Stimulated activated CD8-positive, alpha-beta memory T cell treated with anti-CD3 and anti-CD28 coated beads, Interleukin-12 subunit alpha, Interleukin-12 subunit beta, amount 100 ng/mL, for 1 hour (primary cell): ENCODE results near the gene PGPEP1.

Experiments
- DNase-seq: peaks from one replicate; pipeline ENCODE4 v3.0.0-alpha.2; 2020; ENCODE audit warnings: low read depth

The PGPEP1 gene

DNA sequence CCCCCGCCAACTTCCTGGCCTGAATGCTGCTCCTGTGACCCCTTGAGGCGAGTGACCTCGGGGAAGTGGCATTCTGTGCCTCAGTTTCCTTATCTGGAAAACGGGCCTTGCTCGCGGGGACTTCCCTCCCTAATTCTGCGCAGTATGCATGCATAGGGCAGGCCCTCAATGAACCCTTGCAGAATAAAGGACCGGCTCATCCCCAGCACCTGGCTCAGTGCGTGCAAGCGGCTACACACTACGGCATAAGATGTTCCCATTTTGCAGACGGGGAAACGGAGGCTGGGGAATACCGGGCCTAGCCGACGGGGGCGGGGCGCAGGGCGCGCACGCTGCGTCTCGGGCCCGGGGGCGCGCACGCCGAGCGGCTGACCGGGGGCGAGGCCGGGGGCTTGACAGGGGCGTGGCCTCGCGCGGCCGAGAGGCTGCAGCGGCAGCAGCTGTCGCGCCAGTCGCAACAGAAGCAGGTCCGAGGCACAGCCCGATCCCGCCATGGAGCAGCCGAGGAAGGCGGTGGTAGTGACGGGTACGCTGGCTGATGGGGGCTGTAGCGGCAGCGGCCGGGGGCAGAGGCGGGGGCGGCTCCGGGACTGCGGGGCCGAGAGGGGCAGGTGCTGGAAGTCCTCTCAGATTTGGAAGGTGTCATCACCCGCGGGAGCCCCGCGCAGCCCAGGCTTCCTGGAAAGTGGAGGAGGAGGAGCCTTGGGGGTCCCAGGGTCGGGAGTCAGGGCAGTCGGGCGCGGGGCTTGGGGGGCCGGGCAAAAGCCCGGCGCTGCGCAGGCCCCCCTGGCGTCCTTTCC lies at the start of gene PGPEP1:
Gene PGPEP1 (plus strand): TSS at position 409 of the 800 bp plus-strand sequence. CDS start 84 bp downstream, at position 493.
- DNase-seq: peak; percentile 43

- DNase-seq: no peak
These were observed 49.3 kb upstream of the PGPEP1 start for GRCh38 chr19:18291019-18291524.

DNA sequence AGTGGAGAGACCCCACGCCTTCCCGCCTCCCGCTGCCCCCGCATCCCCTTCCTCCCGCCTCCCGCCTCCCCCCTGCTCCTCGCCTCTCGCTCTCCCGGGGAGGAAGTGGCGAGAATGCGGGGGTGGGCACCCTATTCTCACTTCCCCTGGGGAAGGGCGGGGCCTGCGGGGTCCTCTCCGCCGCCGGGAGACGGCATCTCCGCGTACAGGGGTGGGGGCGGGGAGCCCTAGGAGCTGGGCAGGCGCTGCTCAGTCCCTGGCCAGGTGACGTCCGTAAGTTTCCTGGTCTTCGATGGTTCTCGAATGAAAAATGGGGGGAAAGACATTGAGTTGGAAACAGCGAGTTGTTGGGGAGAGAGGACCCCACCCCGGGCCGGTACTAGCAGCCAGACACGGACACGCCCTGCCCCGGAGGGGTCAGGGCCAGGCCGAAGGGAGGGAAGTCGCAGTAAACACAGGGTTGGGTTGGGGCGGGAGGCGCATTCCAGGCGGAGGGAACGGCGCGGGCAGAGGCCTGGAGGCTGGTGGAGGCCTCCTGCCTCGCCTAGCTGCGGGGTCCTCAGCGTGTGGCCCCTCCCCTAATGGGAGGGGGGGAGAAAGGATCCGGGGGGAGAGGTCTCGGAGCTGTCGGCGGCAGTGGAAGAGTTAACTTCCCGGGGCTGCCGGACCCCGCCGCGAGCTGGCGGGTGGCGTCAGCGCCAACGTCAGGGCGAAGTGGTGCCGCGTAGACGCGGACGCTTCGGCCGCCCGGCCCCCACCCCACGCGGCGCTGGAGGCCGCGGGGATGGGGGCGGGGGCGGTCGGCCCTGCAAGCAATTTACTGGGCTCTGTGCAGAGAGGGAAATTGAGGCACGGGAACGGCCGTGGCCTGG lies 48.6 kb upstream of the PGPEP1 start:
- peak; percentile 70 for DNase-seq

DNA sequence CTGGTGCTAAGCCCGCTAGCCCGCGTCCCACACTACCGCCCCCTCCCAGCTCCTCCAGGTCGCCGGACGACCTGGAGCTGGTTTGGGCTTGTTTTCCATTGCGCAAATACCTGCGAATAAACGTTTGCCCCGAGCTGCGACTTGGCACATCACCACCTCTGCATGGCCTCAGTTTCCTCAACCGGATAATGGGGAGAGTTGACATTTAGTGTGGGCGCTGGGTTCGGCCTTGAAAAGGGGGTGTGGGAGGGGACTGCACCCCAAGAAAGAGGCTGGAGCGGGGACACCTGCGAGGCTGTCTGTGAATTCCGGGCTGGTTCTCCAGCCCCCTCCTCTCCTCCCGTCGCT lies 48.0 kb upstream of the PGPEP1 start:
- no peak for DNase-seq

- DNase-seq: no peak
These were observed 47.4 kb upstream of the PGPEP1 start for GRCh38 chr19:18292810-18293641.

DNA sequence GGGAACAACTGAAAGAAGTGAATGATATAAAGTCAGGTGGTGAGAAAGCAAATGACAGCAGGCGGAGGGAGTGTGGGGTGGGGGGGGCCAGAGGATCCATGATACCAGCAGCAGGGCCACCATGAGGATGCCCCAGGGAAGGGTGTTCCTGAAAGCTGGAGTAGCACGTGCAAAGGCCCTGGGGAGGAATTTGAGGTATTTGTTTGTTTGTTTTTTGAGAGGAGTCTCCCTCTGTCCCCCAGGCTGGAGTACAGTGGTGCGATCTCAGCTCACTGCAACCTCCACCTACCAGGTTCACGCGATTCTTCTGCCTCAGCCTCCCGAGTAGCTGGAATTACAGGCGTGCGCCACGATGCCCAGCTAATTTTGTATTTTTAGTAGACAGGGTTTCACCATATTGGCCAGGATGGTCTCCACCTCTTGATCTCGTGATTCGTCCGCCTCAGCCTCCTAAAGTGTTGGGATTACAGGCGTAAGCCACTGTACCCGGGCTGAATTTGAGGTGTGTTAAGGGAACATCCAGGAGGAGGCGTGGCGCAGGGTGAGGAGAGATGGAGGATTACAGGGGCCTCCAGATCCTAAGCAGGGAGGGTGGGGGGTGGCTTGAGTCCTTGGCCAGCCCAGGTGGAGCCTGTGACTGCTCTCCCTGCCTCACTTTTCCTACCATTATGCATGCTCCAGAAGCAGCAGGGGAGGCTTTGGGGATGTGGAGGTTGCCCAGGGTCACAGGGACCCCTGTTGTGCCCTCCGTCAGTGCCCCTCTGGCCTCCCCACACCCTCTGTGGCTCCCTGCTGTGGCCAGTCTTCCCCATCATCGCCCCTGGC lies 46.5 kb upstream of the PGPEP1 start:
- no peak for DNase-seq

DNA sequence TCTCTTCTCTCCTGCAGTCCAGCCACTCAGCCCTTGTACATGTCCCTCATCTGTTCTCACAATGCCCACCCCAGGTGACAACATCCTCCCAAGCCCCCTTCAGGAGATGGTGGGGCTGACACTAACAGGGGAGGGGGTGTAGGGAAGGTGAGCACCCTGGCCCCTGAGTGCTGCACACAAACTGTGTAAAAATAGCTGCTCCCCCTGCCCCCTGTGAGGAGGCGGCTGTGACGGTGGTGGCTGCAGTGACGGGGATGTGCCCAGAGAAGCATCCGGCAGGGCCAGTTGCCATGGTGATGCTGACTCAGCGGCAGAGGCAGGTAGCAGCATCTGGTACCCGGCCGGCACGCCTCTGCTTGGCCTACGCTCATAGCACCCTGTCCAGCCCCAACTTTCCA lies 45.9 kb upstream of the PGPEP1 start:
- peak; percentile 91 for DNase-seq

GRCh38 chr19:18295034-18295451 lies 45.4 kb upstream of the PGPEP1 start:
- no peak for DNase-seq

GRCh38 chr19:18297308-18297707 lies 43.1 kb upstream of the PGPEP1 start:
- no peak for DNase-seq

DNA sequence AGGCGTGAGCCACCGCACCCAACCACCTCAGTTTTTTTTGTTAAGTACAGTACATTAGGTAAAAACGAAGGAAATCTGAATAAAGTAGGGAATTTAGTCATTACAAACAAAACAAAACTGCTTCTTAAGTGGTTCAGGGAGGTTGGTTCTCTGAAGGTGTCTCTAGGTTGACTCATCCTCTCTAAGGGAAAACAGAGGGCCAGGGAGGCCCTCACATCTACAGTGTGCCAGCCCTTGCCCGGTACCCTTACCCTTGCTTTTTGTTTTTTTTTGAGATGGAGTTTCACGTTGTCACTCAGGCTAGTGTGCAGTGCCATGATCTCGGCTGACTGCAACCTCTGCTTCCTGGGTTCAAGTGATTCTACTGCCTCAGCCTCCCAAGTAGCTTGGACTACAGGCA lies 41.8 kb upstream of the PGPEP1 start:
- DNase-seq: no peak

DNA sequence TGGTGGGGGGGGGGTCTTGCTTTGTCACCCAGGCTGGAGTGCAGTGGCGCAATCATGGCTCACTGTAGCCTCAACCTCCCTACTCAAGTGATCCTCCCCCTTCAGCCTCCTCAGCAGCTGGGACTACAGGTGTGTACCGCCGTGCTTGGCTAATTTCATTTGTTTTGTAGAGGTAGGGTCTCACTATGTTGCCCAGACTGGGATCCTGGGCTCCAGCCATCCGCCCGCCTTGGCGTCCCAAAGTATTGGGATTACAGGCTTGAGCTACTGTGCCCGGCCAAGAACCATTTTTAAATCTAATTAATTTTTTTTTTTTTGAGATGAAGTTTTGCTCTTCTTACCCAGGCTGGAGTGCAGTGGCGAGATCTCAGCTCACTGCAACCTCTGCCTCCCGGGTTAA lies 40.7 kb upstream of the PGPEP1 start:
- no peak for DNase-seq

DNA sequence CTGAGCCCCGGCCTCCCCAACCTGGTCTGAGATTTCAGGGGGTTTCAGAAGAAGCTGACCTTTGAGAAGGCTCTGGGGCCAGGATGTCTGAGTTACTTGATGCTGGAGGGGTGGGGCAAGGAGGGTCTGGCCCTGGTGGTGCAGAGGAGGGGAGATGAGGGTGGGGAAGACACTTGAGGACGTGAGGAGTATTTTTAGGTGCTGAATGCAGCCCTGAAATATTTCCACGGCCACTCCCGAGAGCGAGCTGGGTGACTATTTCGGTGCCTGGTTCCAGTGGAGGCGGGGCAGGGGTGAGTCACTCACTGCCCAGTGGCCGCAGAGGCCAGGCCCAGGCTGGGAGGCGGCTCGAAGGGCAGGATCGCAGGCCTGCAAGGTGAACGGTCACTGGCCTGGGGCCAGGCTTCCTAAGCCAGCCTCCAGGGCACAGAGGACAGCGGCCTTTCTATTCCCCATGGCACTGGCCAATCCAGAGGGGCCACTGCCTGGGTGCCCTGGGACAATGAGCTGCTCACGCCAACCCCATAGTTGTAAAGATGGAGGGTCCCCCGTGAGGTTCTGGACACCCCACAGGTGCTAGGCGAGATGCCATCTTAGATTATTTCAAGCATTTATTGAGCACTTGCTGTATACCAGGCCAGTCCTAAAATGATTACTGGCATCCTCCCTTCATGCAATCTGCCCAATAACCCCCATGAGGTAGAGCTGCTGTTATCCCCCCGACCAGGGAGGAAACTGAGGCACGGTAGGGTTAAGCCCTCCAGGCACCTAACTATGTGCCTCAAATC lies 39.3 kb upstream of the PGPEP1 start:
- DNase-seq: no peak

GRCh38 chr19:18301718-18302111 lies 38.7 kb upstream of the PGPEP1 start:
- no peak for DNase-seq

GRCh38 chr19:18304208-18304457 lies 36.3 kb upstream of the PGPEP1 start:
- no peak for DNase-seq

- DNase-seq: peak; percentile 75
These were observed 35.7 kb upstream of the PGPEP1 start for GRCh38 chr19:18304458-18305310.

DNA sequence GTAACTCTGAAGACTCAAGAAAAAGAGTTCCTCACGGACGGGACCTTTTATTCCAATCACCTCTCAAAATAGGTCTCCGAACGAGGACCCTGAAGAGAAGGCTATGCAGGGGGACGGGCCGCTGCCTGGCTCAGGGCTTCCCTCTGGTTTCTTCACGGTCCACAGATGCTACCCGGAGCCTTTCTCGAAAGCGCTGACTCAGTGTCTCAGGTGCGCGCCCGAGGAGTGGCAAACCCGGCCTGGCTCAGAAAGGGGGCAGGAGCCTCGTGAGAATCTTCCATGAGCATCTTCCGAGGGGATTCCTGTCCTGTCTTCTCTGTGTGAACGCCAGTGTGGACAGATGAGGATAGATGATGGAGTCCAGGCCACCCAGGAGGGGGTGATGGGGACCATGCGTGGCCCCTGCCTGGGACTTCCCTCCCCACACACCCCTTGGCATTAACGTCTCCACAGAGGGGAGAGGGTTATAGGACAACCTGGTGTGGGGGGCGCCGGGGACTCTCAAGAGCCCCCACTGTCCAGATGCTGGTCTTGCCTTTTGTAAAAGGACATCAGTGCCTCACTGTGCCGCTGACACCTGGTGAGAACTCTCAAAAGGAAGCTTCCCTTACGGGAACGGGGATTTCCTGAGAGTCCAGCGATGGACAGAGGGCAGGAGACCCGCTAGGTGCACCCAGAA lies 34.0 kb upstream of the PGPEP1 start:
- DNase-seq: no peak

DNA sequence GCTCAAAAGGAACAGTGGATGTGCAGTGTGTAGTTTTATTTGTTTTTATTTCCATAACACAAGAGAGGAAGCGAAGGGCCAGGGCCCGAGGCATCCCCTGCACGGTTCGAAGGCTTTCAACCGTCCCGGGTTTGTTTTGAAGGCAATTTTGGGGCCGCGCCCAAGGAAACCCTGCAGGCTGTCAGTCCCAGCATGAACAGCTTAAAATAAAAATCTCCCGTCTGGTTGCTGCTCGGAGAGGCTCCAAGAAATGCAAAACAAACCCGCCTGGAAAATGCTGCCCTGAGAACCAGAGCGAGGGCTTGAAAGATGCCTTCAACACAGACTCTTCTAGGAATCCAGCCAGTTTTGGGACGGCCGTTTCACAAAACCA lies 33.5 kb upstream of the PGPEP1 start:
- no peak for DNase-seq

DNA sequence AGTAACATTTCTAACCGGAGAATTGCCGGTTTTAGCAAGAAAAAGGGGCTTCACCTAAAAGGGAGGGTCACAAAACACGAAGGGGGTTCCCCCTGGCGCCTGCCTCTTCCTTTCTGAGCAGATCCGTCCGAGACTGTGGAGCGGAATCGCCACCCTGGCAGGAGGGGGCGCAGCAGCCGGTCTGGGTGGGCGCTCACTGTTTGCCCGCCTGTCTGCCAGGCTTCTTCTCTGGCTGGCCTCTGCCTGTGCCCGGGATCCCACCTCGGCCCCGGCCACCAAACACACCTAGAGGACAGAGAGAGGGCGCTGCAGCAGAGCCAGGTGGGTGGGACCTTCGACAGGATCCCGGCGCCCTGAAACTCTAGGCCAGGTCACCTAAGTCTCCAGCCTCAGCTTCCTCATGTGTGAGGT lies 33.1 kb upstream of the PGPEP1 start:
- DNase-seq: no peak
